HEK293T (cell line): ENCODE data around the gene GPALPP1.

ENCODE experiments used
- CTCF ChIA-PET: fragments of 350-600 bp; formaldehyde crosslinking; extraction: SDS; loops from one replicate; lab custom pipeline; 2021; ENCODE audit warnings: antibody characterized with exemption, inconsistent platforms; lab: Yijun Ruan, JAX
- POLR2A ChIA-PET: fragments of 350-600 bp; formaldehyde crosslinking; extraction: SDS; loops from one replicate; lab custom pipeline; 2020; ENCODE audit warnings: antibody characterized with exemption, inconsistent platforms; lab: Yijun Ruan, JAX
- DNase-seq: peaks from one replicate; pipeline ENCODE4 v3.0.0; 2012; ENCODE audit warnings: mixed read lengths; ENCODE audit errors: extremely low spot score
- ARNT ChIP-seq: fragments of 450-650 bp; IDR thresholded peaks from 2 replicates; pipeline ENCODE4 v1.6.1; 2017; ENCODE audit warnings: mild to moderate bottlenecking
- BHLHE40 ChIP-seq: fragments of 450-650 bp; IDR thresholded peaks from 2 replicates; pipeline ENCODE4 v1.6.1; 2016; ENCODE audit warnings: mild to moderate bottlenecking, moderate library complexity, borderline replicate concordance
- CTBP1 ChIP-seq: fragments of 450-650 bp; IDR thresholded peaks from 2 replicates; pipeline ENCODE4 v1.6.1; 2016; ENCODE audit warnings: borderline replicate concordance
- ELF4 ChIP-seq: fragments of 450-650 bp; IDR thresholded peaks from 2 replicates; pipeline ENCODE4 v1.6.1; 2017; ENCODE audit warnings: antibody characterized with exemption
- FOXA1 ChIP-seq: fragments of 450-650 bp; IDR thresholded peaks from 2 replicates; pipeline ENCODE4 v1.6.1; 2016; ENCODE audit warnings: mild to moderate bottlenecking
- FOXK2 ChIP-seq: fragments of 450-650 bp; IDR thresholded peaks from 2 replicates; pipeline ENCODE4 v1.6.1; 2016; ENCODE audit warnings: mild to moderate bottlenecking
- FOXM1 ChIP-seq: fragments of 450-650 bp; IDR thresholded peaks from 2 replicates; pipeline ENCODE4 v1.6.1; 2017; ENCODE audit warnings: mild to moderate bottlenecking, borderline replicate concordance
- HDGF ChIP-seq: fragments of 450-650 bp; IDR thresholded peaks from 2 replicates; pipeline ENCODE4 v1.6.1; 2017; ENCODE audit warnings: antibody characterized with exemption, borderline replicate concordance
- L3MBTL2 ChIP-seq: fragments of 450-650 bp; conservative IDR thresholded peaks from 2 replicates; pipeline ENCODE4 v1.6.1; 2016; ENCODE audit warnings: mild to moderate bottlenecking
- LEF1 ChIP-seq: fragments of 450-650 bp; IDR thresholded peaks from 2 replicates; pipeline ENCODE4 v1.6.1; 2017; ENCODE audit warnings: mild to moderate bottlenecking, borderline replicate concordance
- NFRKB ChIP-seq: fragments of 450-650 bp; IDR thresholded peaks from 2 replicates; pipeline ENCODE4 v1.6.1; 2016; ENCODE audit warnings: mild to moderate bottlenecking, moderate library complexity
- PKNOX1 ChIP-seq: fragments of 450-650 bp; IDR thresholded peaks from 2 replicates; pipeline ENCODE4 v1.6.1; 2016
- SP1 ChIP-seq: fragments of 450-650 bp; IDR thresholded peaks from 2 replicates; pipeline ENCODE4 v1.6.1; 2017
- SUZ12 ChIP-seq: fragments of 450-650 bp; IDR thresholded peaks from 2 replicates; pipeline ENCODE4 v1.6.1; 2016; ENCODE audit warnings: mild to moderate bottlenecking
- TARDBP ChIP-seq: fragments of 450-650 bp; IDR thresholded peaks from 2 replicates; pipeline ENCODE4 v1.6.1; 2016
- ZNF384 ChIP-seq: fragments of 450-650 bp; IDR thresholded peaks from 2 replicates; pipeline ENCODE4 v1.6.1; 2016

The GPALPP1 gene

GRCh38 chr13:45021250-45021649 lies 31.9 kb downstream of the GPALPP1 start:
- TF ChIP-seq FOXA1: no peak
- TF ChIP-seq CTBP1: no peak
- TF ChIP-seq FOXK2: no peak
- TF ChIP-seq TARDBP: no peak
- TF ChIP-seq FOXM1: no peak
- TF ChIP-seq PKNOX1: no peak
- TF ChIP-seq ARNT: no peak
- TF ChIP-seq SP1: no peak
- no peak for TF ChIP-seq LEF1
- no peak for TF ChIP-seq L3MBTL2
- TF ChIP-seq ELF4: no peak
- no peak for TF ChIP-seq NFRKB
- no peak for TF ChIP-seq SUZ12
- no peak for TF ChIP-seq ZNF384
- TF ChIP-seq HDGF: no peak
- DNase-seq: no peak
- POLR2A ChIA-PET: no interaction called here
- CTCF ChIA-PET: no interaction called here

- no peak for TF ChIP-seq HDGF
- no peak for DNase-seq
- CTCF ChIA-PET: no interaction called here
- POLR2A ChIA-PET: no interaction called here
Measured at GRCh38 chr13:45024847-45025246, 35.5 kb downstream of the GPALPP1 start.

GRCh38 chr13:45034342-45034741 lies 45.0 kb downstream of the GPALPP1 start:
- TF ChIP-seq BHLHE40 (no peak), LEF1 (no peak)
- ChIA-PET POLR2A (no interaction called here), CTCF (no interaction called here)
- no peak for DNase-seq

DNA sequence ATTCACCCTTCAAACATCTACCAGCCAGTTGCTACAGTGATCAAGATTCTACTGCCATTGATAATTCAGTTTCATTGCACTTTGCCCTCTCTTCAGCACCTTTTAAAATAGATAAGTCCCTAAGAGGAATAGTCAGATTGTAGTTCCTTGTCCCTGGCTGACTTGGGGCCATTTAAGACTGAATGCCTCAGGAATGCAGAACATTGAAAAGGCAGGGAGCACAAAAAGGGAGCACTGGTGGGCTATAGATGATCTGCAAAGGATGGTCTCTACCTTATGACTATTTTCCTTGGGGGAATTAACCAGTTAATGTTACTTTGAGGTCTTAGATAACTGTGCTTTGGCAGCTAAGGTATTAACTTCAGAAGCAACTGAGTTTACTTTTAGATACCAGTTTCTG lies 46.9 kb downstream of the GPALPP1 start:
- ChIA-PET CTCF (interaction anchor here (1.6 kb wide), 1 partner anchor 11 kb away, joined by 5 read pairs; no protein-coding TSS in a partner anchor), POLR2A (no interaction called here)
- no peak for TF ChIP-seq ARNT
- no peak for TF ChIP-seq LEF1
- TF ChIP-seq FOXM1: no peak
- TF ChIP-seq FOXK2: no peak
- TF ChIP-seq NFRKB: no peak
- no peak for TF ChIP-seq TARDBP
- no peak for TF ChIP-seq BHLHE40
- TF ChIP-seq CTBP1: no peak
- TF ChIP-seq PKNOX1: no peak
- TF ChIP-seq ZNF384: no peak
- TF ChIP-seq HDGF: no peak
- TF ChIP-seq SUZ12: no peak
- no peak for TF ChIP-seq FOXA1
- no peak for TF ChIP-seq SP1
- no peak for TF ChIP-seq ELF4
- TF ChIP-seq L3MBTL2: no peak
- DNase-seq: no peak

DNA sequence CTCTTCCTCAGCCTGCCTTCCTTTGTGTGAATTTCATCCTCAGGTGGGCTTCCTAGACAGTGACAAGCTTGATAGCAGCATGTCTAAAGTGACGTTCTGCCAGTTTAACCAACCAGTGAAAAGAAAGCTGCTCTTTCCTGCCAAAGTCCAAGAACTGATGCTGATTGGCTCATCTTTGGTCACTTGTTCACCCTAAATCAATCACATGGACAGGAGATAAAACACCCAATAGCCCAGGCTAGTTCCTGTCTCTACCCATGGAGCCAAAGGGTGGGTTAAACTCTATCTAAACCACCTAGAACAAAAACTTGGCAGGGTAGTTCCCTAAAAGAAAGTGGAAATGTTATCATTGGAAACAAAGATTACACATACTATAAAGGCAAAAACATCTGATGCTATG lies 50.8 kb downstream of the GPALPP1 start:
- TF ChIP-seq NFRKB (no peak), CTBP1 (no peak), LEF1 (no peak), TARDBP (no peak), ELF4 (no peak), ZNF384 (no peak), SP1 (no peak), FOXM1 (no peak), HDGF (no peak), BHLHE40 (no peak), ARNT (no peak), FOXK2 (no peak)
- ChIA-PET POLR2A (no interaction called here), CTCF (no interaction called here)
- no peak for DNase-seq

DNA sequence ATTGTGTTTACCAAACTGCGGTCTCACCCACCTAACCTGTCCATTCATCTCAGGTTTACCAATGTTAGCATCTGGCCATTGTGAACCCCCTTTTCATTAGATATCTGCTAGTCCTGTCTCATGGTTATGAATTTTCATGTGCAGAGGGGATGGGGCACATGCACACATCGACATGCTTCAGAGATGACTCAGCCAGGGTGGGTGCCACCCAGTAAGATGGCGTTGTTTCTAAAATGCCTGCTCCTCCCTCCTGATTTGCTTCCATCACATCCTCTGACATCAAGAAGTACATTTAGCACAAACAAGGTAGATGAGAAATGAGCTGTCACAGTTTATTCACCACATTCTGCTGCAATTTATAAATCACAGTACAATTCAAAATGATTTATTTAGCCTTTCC lies 51.3 kb downstream of the GPALPP1 start:
- ChIA-PET CTCF (no interaction called here), POLR2A (no interaction called here)
- TF ChIP-seq FOXK2 (no peak), PKNOX1 (no peak), ZNF384 (no peak), L3MBTL2 (no peak), FOXA1 (no peak), BHLHE40 (no peak)
- DNase-seq: no peak

- CTCF ChIA-PET: interaction anchor here (0.6 kb wide), 1 partner anchor 41 kb away, joined by 3 read pairs; no protein-coding TSS in a partner anchor
- no peak for TF ChIP-seq FOXA1
- no peak for TF ChIP-seq L3MBTL2
- no peak for TF ChIP-seq HDGF
- TF ChIP-seq SUZ12: no peak
- no peak for TF ChIP-seq NFRKB
- TF ChIP-seq CTBP1: no peak
- no peak for TF ChIP-seq FOXK2
- TF ChIP-seq ELF4: no peak
- no peak for TF ChIP-seq BHLHE40
- no peak for TF ChIP-seq TARDBP
- no peak for TF ChIP-seq FOXM1
- TF ChIP-seq PKNOX1: no peak
- TF ChIP-seq LEF1: no peak
- no peak for TF ChIP-seq SP1
- TF ChIP-seq ARNT: no peak
- no peak for TF ChIP-seq ZNF384
- no peak for DNase-seq
- POLR2A ChIA-PET: no interaction called here
Measured at GRCh38 chr13:45042539-45042938, 53.2 kb downstream of the GPALPP1 start.
